Trophoblast cell (in vitro differentiated cells and primary cell): ENCODE results near the gene OR6B3.

Experiments used
- DNase-seq, 2 donors: peaks; one replicate each; pipeline ENCODE4 v3.0.0-alpha.2; 2016
- H2AFZ ChIP-seq: 2 replicates; pipeline ENCODE4 v1.6.1; 2013; ENCODE audit warnings: low read length, moderate library complexity, mild to moderate bottlenecking; ENCODE audit not compliant: insufficient read depth, poor library complexity
- H2AK5ac ChIP-seq: 2 replicates; pipeline ENCODE4 v1.6.1; 2013; ENCODE audit warnings: mild to moderate bottlenecking, low read length
- H2BK120ac ChIP-seq: 2 replicates; pipeline ENCODE4 v1.6.1; 2013; ENCODE audit warnings: low read length, mild to moderate bottlenecking, moderate library complexity; ENCODE audit not compliant: insufficient read depth, poor library complexity
- H2BK12ac ChIP-seq: 2 replicates; pipeline ENCODE4 v1.6.1; 2013; ENCODE audit warnings: mild to moderate bottlenecking, low read length, moderate library complexity
- H2BK5ac ChIP-seq: 2 replicates; pipeline ENCODE4 v1.6.1; 2013; ENCODE audit warnings: low read length, low read depth, moderate library complexity, mild to moderate bottlenecking; ENCODE audit not compliant: poor library complexity
- H3K14ac ChIP-seq: 2 replicates; pipeline ENCODE4 v1.6.1; 2013; ENCODE audit warnings: mild to moderate bottlenecking, low read length
- H3K18ac ChIP-seq: 2 replicates; pipeline ENCODE4 v1.6.1; 2013; ENCODE audit warnings: mild to moderate bottlenecking, low read length
- H3K23ac ChIP-seq: 2 replicates; pipeline ENCODE4 v1.6.1; 2013; ENCODE audit warnings: low read length
- H3K27ac ChIP-seq: 2 replicates; pipeline ENCODE4 v1.5.1; 2013; ENCODE audit warnings: low read depth, mild to moderate bottlenecking, inconsistent platforms, low read length, moderate library complexity
- H3K27me3 ChIP-seq: 2 replicates; pipeline ENCODE4 v1.6.1; 2013; ENCODE audit warnings: inconsistent platforms, mild to moderate bottlenecking, low read length, moderate library complexity; ENCODE audit not compliant: insufficient read depth
- H3K36me3 ChIP-seq, 2 experiments: 1 replicate in 1 of 2; 2 replicates in 1 of 2; pipeline ENCODE4 v1.6.1; 2013; ENCODE audit warnings: low read length in 2 of 2, mild to moderate bottlenecking in 2 of 2, moderate library complexity in 1 of 2; ENCODE audit not compliant: insufficient read depth in 2 of 2, control insufficient read depth in 1 of 2
- H3K4ac ChIP-seq: 2 replicates; pipeline ENCODE4 v1.6.1; 2013; ENCODE audit warnings: low read depth, mild to moderate bottlenecking, low read length, moderate library complexity
- H3K4me1 ChIP-seq, 2 experiments: 1 replicate in 1 of 2; 2 replicates in 1 of 2; pipeline ENCODE4 v1.6.1; 2013; ENCODE audit warnings: low read length in 2 of 2, mild to moderate bottlenecking in 2 of 2, moderate library complexity in 1 of 2; ENCODE audit not compliant: insufficient read depth in 2 of 2, control insufficient read depth in 1 of 2
- H3K4me2 ChIP-seq: 2 replicates; pipeline ENCODE4 v1.6.1; 2013; ENCODE audit warnings: inconsistent platforms, mild to moderate bottlenecking, low read length, moderate library complexity
- H3K4me3 ChIP-seq: 2 replicates; pipeline ENCODE4 v1.5.1; 2013; ENCODE audit warnings: mild to moderate bottlenecking, low read depth, low read length, inconsistent platforms
- H3K79me1 ChIP-seq: one replicate; pipeline ENCODE4 v1.6.1; 2013; ENCODE audit warnings: low read length
- H3K79me2 ChIP-seq: 2 replicates; pipeline ENCODE4 v1.6.1; 2013; ENCODE audit warnings: low read length, mild to moderate bottlenecking; ENCODE audit not compliant: control insufficient read depth, insufficient read depth, poor library complexity
- H3K9ac ChIP-seq: 2 replicates; pipeline ENCODE4 v1.6.1; 2013; ENCODE audit warnings: mild to moderate bottlenecking, low read length
- H3K9me3 ChIP-seq: 2 replicates; pipeline ENCODE4 v1.6.1; 2013; ENCODE audit warnings: low read depth, mild to moderate bottlenecking, control low read depth, inconsistent platforms, low read length; ENCODE audit not compliant: insufficient read depth
- H4K12ac ChIP-seq: 2 replicates; pipeline ENCODE4 v1.6.1; 2013; ENCODE audit warnings: low read depth, mild to moderate bottlenecking, low read length, moderate library complexity
- H4K8ac ChIP-seq: 2 replicates; pipeline ENCODE4 v1.6.1; 2013; ENCODE audit warnings: low read depth, mild to moderate bottlenecking, low read length, moderate library complexity
- H4K91ac ChIP-seq: one replicate; pipeline ENCODE4 v1.6.1; 2013; ENCODE audit warnings: low read depth, mild to moderate bottlenecking, low read length, moderate library complexity
- WGBS: extraction: QIAGEN DNeasy Blood & Tissue Kit; methylation state at CpG from one replicate; pipeline ENCODE4 v1.1.7; 2013; ENCODE audit warnings: missing lambda C conversion rate; ENCODE audit not compliant: insufficient read length, insufficient coverage; ENCODE audit errors: extremely low coverage; 5-methylcytosine and 5-hydroxymethylcytosine counted together

Gene OR6B3

DNA sequence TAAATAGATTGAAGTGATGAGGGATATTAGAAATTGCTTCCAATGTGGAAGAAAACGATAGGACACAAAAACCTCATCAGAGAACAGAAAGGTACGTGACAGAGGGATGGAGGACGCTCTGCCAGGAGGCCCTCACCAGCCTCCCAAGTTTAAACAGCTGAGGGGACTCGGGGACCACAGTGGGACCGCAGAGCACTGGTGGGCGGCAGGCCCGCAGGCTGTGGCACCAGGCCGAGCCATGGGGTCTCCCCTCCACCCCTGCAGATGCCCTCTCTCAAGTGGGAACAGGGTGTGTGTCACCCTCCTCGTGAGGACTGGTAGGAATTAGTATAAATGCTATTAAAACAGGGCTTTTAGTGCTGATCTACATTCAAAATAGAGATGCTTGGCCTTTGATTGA is 39.0 kb downstream of the OR6B3 start:
- Histone ChIP-seq H3K9me3 (no peaks in the 10 kb centered on the region), H3K27me3 (no peaks in the 10 kb centered on the region), H2BK12ac (no peak overlapping the region), H3K9ac (no peak overlapping the region), H3K27ac (no peak overlapping the region), H3K23ac (no peak overlapping the region), H3K4me2 (no peak overlapping the region), H2AFZ (no peak overlapping the region), H2BK120ac (no peak overlapping the region), H3K4me1 (no peaks in the 10 kb centered on the region), H4K8ac (no peak overlapping the region), H4K12ac (no peak overlapping the region), H3K4me3 (no peak overlapping the region), H2BK5ac (no peak overlapping the region), H2AK5ac (no peak overlapping the region), H3K14ac (no peak overlapping the region), H4K91ac (no peak overlapping the region), H3K79me2 (no peaks in the 10 kb centered on the region), H3K79me1 (no peaks in the 10 kb centered on the region), H3K4ac (no peak overlapping the region), H3K36me3 (peaks cover 47 to 52% of the 10 kb centered on the region in 2 experiments), H3K18ac (no peak overlapping the region)
- DNase-seq = no peak
- 100% methylated on average over 1 of the region's 9 CpGs for WGBS

DNA sequence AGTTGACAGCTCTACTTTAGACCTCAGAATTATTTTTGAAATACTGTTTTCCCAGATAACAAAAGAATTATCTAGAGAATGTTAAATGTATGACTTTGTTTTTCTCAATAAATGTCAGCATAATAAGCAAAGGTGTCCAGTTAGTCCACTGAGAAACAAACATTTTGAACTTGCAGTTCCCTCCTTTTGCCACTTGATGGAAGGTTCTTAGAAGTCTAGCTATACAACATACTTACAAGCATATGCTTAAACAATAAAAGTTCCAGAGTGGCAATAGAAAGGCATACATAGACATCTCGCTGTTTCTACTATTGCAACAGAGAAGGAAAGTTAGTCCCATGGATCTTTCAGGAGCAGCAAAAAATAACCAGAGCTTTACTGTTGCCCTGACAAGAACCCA is 40.0 kb downstream of the OR6B3 start:
- Histone ChIP-seq H2AFZ (no peak overlapping the region), H3K18ac (no peak overlapping the region), H2BK120ac (no peak overlapping the region), H4K8ac (no peak overlapping the region), H3K27me3 (no peaks in the 10 kb centered on the region), H3K79me1 (no peaks in the 10 kb centered on the region), H3K23ac (no peak overlapping the region), H3K4me1 (no peaks in the 10 kb centered on the region), H2AK5ac (no peak overlapping the region), H4K12ac (no peak overlapping the region), H3K4ac (no peak overlapping the region), H3K36me3 (peaks cover 46 to 54% of the 10 kb centered on the region in 2 experiments), H4K91ac (no peak overlapping the region), H3K14ac (no peak overlapping the region), H3K9ac (no peak overlapping the region), H3K79me2 (no peaks in the 10 kb centered on the region), H3K4me2 (no peak overlapping the region), H3K4me3 (no peak overlapping the region), H2BK5ac (no peak overlapping the region), H3K9me3 (no peaks in the 10 kb centered on the region), H2BK12ac (no peak overlapping the region), H3K27ac (no peak overlapping the region)
- no CpG with 5 or more reads among the region's 1 CpG for WGBS
- DNase-seq = peak in 1 of 2 donors; percentile 42

DNA sequence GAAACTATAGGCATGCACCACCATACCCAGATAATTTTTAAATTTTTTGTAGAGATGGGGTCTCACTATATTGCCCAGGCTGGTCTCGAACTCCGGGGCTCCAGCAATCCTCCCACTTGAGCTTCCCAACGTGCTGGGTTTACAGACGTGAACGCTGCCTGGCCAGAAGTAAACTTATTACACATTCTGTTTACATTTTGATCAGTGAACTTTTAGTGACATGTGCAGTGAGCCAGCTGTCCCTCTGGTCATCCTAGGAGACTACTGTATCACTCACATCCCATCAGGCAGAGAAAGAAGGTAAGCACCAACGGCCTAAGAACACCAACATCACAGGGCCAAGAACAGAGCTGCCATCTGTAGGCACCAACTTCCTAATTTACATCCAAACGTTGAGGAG is 50.3 kb downstream of the OR6B3 start:
- Histone ChIP-seq H2AFZ (no peak overlapping the region), H3K27ac (no peak overlapping the region), H3K9ac (no peak overlapping the region), H4K12ac (no peak overlapping the region), H2AK5ac (no peak overlapping the region), H4K8ac (no peak overlapping the region), H2BK120ac (no peak overlapping the region), H2BK12ac (no peak overlapping the region), H3K4me1 (no peaks in the 10 kb centered on the region), H4K91ac (no peak overlapping the region), H3K23ac (no peak overlapping the region), H3K9me3 (peaks cover 2% of the 10 kb centered on the region), H3K4ac (no peak overlapping the region), H2BK5ac (no peak overlapping the region), H3K4me2 (no peak overlapping the region), H3K79me2 (no peaks in the 10 kb centered on the region), H3K36me3 (peaks cover 46 to 68% of the 10 kb centered on the region in 2 experiments), H3K4me3 (no peak overlapping the region), H3K79me1 (no peaks in the 10 kb centered on the region), H3K18ac (no peak overlapping the region), H3K14ac (no peak overlapping the region), H3K27me3 (no peaks in the 10 kb centered on the region)
- no peak for DNase-seq
- WGBS = no CpG with 5 or more reads among the region's 7 CpGs

DNA sequence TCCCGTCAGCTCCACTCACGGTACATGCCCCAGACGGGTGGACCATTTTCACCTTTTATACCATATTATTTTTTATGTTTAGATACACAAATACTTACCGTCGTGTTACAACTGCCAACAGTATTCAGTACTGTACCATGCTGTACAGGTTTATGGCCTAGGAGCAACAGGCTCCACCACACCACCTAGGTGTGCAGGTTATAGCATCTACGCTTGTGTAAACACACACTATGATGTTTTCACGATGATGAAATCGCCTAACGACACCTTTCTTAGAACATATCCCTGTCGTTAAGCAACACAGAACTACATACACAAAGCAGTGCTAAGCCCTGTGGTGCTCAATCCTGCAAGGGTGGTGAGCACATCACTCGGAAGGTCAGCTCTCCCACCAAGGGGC is 52.6 kb downstream of the OR6B3 start:
- Histone ChIP-seq H2BK5ac (no peak overlapping the region), H4K8ac (no peak overlapping the region), H3K4me2 (no peak overlapping the region), H3K79me2 (no peaks in the 10 kb centered on the region), H3K4me1 (no peaks in the 10 kb centered on the region), H3K9me3 (peaks cover 2% of the 10 kb centered on the region), H4K12ac (no peak overlapping the region), H2AK5ac (no peak overlapping the region), H3K23ac (no peak overlapping the region), H2AFZ (no peak overlapping the region), H3K14ac (no peak overlapping the region), H3K4ac (no peak overlapping the region), H3K4me3 (no peak overlapping the region), H2BK12ac (no peak overlapping the region), H4K91ac (no peak overlapping the region), H3K27ac (no peak overlapping the region), H2BK120ac (no peak overlapping the region), H3K9ac (no peak overlapping the region), H3K36me3 (peaks cover 39 to 62% of the 10 kb centered on the region in 2 experiments), H3K27me3 (no peaks in the 10 kb centered on the region), H3K79me1 (no peaks in the 10 kb centered on the region), H3K18ac (no peak overlapping the region)
- WGBS = no CpG with 5 or more reads among the region's 11 CpGs
- no peak for DNase-seq
